ENCODE measurements around the gene NUCB1.

The NUCB1 gene

GRCh38 chr19:48934837-48935236, 34.7 kb downstream of the NUCB1 start:
- no peak for DNase-seq (ENCODE audit: low read depth, low spot score)

GRCh38 chr19:48935864-48936263, 35.8 kb downstream of the NUCB1 start:
- no peak for DNase-seq (ENCODE audit: low read depth, low spot score)

- no peak for DNase-seq (ENCODE audit: low read depth, low spot score)
Measured at GRCh38 chr19:48938256-48938655, 38.1 kb downstream of the NUCB1 start.

GRCh38 chr19:48940902-48941301, 40.8 kb downstream of the NUCB1 start:
- no peak for DNase-seq (ENCODE audit: low read depth, low spot score)

- DNase-seq (ENCODE audit: low read depth, low spot score), result no peak
Measured at GRCh38 chr19:48943081-48943480, 43.0 kb downstream of the NUCB1 start.

- DNase-seq (ENCODE audit: low read depth, low spot score), result no peak
Measured at GRCh38 chr19:48945415-48945814, 45.3 kb downstream of the NUCB1 start.

GRCh38 chr19:48945817-48946216, 45.7 kb downstream of the NUCB1 start:
- DNase-seq (ENCODE audit: low read depth, low spot score), result no peak

- no peak for DNase-seq (ENCODE audit: low read depth, low spot score)
Measured at GRCh38 chr19:48946463-48947257, 46.5 kb downstream of the NUCB1 start.

- no peak for DNase-seq (ENCODE audit: low read depth, low spot score)
Measured at GRCh38 chr19:48947258-48947542, 47.1 kb downstream of the NUCB1 start.

GRCh38 chr19:48950159-48950558, 50.0 kb downstream of the NUCB1 start:
- DNase-seq (ENCODE audit: low read depth, low spot score), result no peak

GRCh38 chr19:48950830-48951519, 50.9 kb downstream of the NUCB1 start:
- DNase-seq (ENCODE audit: low read depth, low spot score), result no peak

GRCh38 chr19:48953141-48953540, 53.0 kb downstream of the NUCB1 start:
- DNase-seq (ENCODE audit: low read depth, low spot score), result no peak

GRCh38 chr19:48953990-48954594, 54.0 kb downstream of the NUCB1 start:
- no peak for DNase-seq (ENCODE audit: low read depth, low spot score)

- peak; percentile 94 for DNase-seq (ENCODE audit: low read depth, low spot score)
Measured at GRCh38 chr19:48954595-48955307, 54.6 kb downstream of the NUCB1 start, which contains the start of gene BAX. BAX (plus strand) TSS chr19:48954875; CDS start chr19:48954929, 54 bp downstream.

- no peak for DNase-seq (ENCODE audit: low read depth, low spot score)
Measured at GRCh38 chr19:48955308-48955958, 55.3 kb downstream of the NUCB1 start.

- DNase-seq (ENCODE audit: low read depth, low spot score), result no peak
Measured at GRCh38 chr19:48958006-48958405, 57.9 kb downstream of the NUCB1 start.

- no peak for DNase-seq (ENCODE audit: low read depth, low spot score)
Measured at GRCh38 chr19:48959341-48960239, 59.5 kb downstream of the NUCB1 start.

- DNase-seq (ENCODE audit: low read depth, low spot score), result no peak
Measured at GRCh38 chr19:48961051-48961649, 61.0 kb downstream of the NUCB1 start.

GRCh38 chr19:48961673-48962028, 61.5 kb downstream of the NUCB1 start:
- no peak for DNase-seq (ENCODE audit: low read depth, low spot score)
